ENCODE measurements around the gene UBR7.

Gene UBR7

GRCh38 chr14:93262446-93262845 is 55.4 kb downstream of the UBR7 start:
- DNase-seq = no peak

GRCh38 chr14:93263416-93263815 is 56.4 kb downstream of the UBR7 start:
- no peak for DNase-seq

GRCh38 chr14:93266127-93266526 is 59.1 kb downstream of the UBR7 start:
- no peak for DNase-seq

GRCh38 chr14:93267149-93267711 is 60.2 kb downstream of the UBR7 start:
- DNase-seq = no peak

- no peak for DNase-seq
These were observed 61.4 kb downstream of the UBR7 start for GRCh38 chr14:93268406-93268805.

GRCh38 chr14:93269341-93270068 is 62.4 kb downstream of the UBR7 start:
- DNase-seq = no peak

GRCh38 chr14:93271111-93271510 is 64.1 kb downstream of the UBR7 start:
- no peak for DNase-seq

- no peak for DNase-seq
These were observed 67.2 kb downstream of the UBR7 start for GRCh38 chr14:93274055-93274806.

- DNase-seq = no peak
These were observed 69.1 kb downstream of the UBR7 start for GRCh38 chr14:93276031-93276716.
